Sigmoid colon (tissue), 4 donors: ENCODE results near the gene SMYD3.

Source experiments
- EP300 ChIP-seq, 4 donors: sonication (generic); formaldehyde crosslinking; IDR thresholded peaks; one replicate each; pipeline ENCODE4 v1.6.1; 2017; ENCODE audit warnings: antibody characterized with exemption in 4 of 4
- POLR2A ChIP-seq, 2 donors: fragments of 450-650 bp; IDR thresholded peaks; one replicate each; pipeline ENCODE4 v1.6.1; 2016; ENCODE audit warnings: antibody characterized with exemption in 2 of 2, mild to moderate bottlenecking in 2 of 2, moderate library complexity in 2 of 2
- TF ChIP-seq, protein P1 (sequence below), 4 experiments: fragments of 450-650 bp in 3 of 4; fragments of 200-600 bp in 1 of 4; IDR thresholded peaks; one replicate each; pipeline ENCODE4 v1.5.1; 2016 to 2019; ENCODE audit warnings: antibody characterized with exemption in 4 of 4, mild to moderate bottlenecking in 3 of 4, moderate library complexity in 2 of 4

DNA sequence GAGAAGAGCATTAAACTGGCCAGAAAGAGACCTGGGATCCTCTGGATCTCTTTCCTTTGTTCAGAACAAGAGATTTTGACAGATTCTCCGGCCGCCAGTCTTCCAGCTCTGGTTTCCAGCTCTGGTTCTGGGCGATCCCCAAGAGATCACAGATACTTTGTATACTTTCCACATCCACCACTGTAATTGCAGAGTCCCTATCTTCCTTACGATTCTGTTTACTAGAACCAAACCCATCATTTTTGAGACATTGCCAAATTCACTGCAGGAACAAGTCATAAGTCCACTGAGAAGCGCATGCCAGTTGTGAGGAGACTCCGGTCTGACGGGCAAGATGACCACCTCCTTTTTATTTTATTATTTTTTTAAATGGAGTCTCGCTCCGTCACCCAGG, 505.2 kb downstream of the SMYD3 start:
- TF ChIP-seq, protein P1, sequence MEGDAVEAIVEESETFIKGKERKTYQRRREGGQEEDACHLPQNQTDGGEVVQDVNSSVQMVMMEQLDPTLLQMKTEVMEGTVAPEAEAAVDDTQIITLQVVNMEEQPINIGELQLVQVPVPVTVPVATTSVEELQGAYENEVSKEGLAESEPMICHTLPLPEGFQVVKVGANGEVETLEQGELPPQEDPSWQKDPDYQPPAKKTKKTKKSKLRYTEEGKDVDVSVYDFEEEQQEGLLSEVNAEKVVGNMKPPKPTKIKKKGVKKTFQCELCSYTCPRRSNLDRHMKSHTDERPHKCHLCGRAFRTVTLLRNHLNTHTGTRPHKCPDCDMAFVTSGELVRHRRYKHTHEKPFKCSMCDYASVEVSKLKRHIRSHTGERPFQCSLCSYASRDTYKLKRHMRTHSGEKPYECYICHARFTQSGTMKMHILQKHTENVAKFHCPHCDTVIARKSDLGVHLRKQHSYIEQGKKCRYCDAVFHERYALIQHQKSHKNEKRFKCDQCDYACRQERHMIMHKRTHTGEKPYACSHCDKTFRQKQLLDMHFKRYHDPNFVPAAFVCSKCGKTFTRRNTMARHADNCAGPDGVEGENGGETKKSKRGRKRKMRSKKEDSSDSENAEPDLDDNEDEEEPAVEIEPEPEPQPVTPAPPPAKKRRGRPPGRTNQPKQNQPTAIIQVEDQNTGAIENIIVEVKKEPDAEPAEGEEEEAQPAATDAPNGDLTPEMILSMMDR (IDR thresholded peaks at IDR 0.05): no peak
- TF ChIP-seq POLR2A (IDR thresholded peaks at IDR 0.05): no peak
- no peak for TF ChIP-seq EP300 (IDR thresholded peaks at IDR 0.05)
